Osteocyte (in vitro differentiated cells): ENCODE measurements around the gene ABTB1. TPM values are rescaled to one million over a fixed set of nuclear protein-coding genes. Genes with fewer than 3 reads are reported as not detected.
A peak's percentile ranks its signal among the peaks of the same experiment; 100 is the strongest.

Source experiments
- DNase-seq: peaks from one replicate; pipeline ENCODE4 v3.0.0; 2021; ENCODE audit warnings: mixed read lengths; ENCODE audit not compliant: unreplicated experiment; ENCODE audit errors: extremely low spot score
- H3K27ac Mint-ChIP-seq: one replicate; pipeline ENCODE4 v1.8.0; 2021; ENCODE audit warnings: mild to moderate bottlenecking, mixed read lengths; ENCODE audit not compliant: unreplicated experiment
- H3K27me3 Mint-ChIP-seq: one replicate; pipeline ENCODE4 v1.8.0; 2021; ENCODE audit warnings: mixed read lengths; ENCODE audit not compliant: unreplicated experiment
- H3K36me3 Mint-ChIP-seq: one replicate; pipeline ENCODE4 v1.8.0; 2021; ENCODE audit warnings: mixed read lengths; ENCODE audit not compliant: unreplicated experiment
- H3K4me1 Mint-ChIP-seq: one replicate; pipeline ENCODE4 v1.8.0; 2021; ENCODE audit warnings: mixed read lengths; ENCODE audit not compliant: unreplicated experiment
- H3K4me3 Mint-ChIP-seq: one replicate; pipeline ENCODE4 v1.8.0; 2021; ENCODE audit warnings: mild to moderate bottlenecking, moderate library complexity, mixed read lengths; ENCODE audit not compliant: unreplicated experiment
- H3K9me3 Mint-ChIP-seq: one replicate; pipeline ENCODE4 v1.8.0; 2021; ENCODE audit warnings: mixed read lengths; ENCODE audit not compliant: unreplicated experiment
- CTCF ChIP-seq: fragments of 200-600 bp; sonication (generic); IDR thresholded peaks from 2 replicates; pipeline ENCODE4 v1.5.0; 2021; ENCODE audit warnings: antibody characterized with exemption, mild to moderate bottlenecking, moderate library complexity
- total RNA-seq: library from RNA; stranded (reverse); gene quantifications from 2 replicates; pipeline ENCODE4 v1.2.1, GENCODE V29; 2021

ABTB1 gene
- total RNA-seq, 1 donor from 2014 or later = 73.4 TPM

GRCh38 chr3:127691489-127691888, 18.7 kb downstream of the ABTB1 start:
- no peak for TF ChIP-seq CTCF
- H3K27ac Mint-ChIP-seq = no peak overlapping the region
- no peaks in the 10 kb centered on the region for H3K9me3 Mint-ChIP-seq
- no peak for DNase-seq
- no peak overlapping the region for H3K4me3 Mint-ChIP-seq
- no peaks in the 10 kb centered on the region for H3K27me3 Mint-ChIP-seq
- H3K4me1 Mint-ChIP-seq = peaks cover 24% of the 10 kb centered on the region
- peaks cover 21% of the 10 kb centered on the region for H3K36me3 Mint-ChIP-seq

- H3K27ac Mint-ChIP-seq = no peak overlapping the region
- H3K4me3 Mint-ChIP-seq = no peak overlapping the region
- TF ChIP-seq CTCF = no peak
- H3K27me3 Mint-ChIP-seq = no peaks in the 10 kb centered on the region
- H3K9me3 Mint-ChIP-seq = no peaks in the 10 kb centered on the region
- H3K4me1 Mint-ChIP-seq = peaks cover 29% of the 10 kb centered on the region
- H3K36me3 Mint-ChIP-seq = peaks cover 21% of the 10 kb centered on the region
- DNase-seq = no peak
Measured at GRCh38 chr3:127691974-127692373, 19.2 kb downstream of the ABTB1 start.

GRCh38 chr3:127692501-127693335, 20.0 kb downstream of the ABTB1 start:
- no peak for DNase-seq
- peaks cover 36% of the 10 kb centered on the region for H3K4me1 Mint-ChIP-seq
- H3K9me3 Mint-ChIP-seq = no peaks in the 10 kb centered on the region
- no peaks in the 10 kb centered on the region for H3K27me3 Mint-ChIP-seq
- H3K27ac Mint-ChIP-seq = no peak overlapping the region
- peaks cover 21% of the 10 kb centered on the region for H3K36me3 Mint-ChIP-seq
- no peak overlapping the region for H3K4me3 Mint-ChIP-seq
- no peak for TF ChIP-seq CTCF

- Mint-ChIP-seq H3K4me3 (no peak overlapping the region), H3K9me3 (no peaks in the 10 kb centered on the region), H3K4me1 (peaks cover 43% of the 10 kb centered on the region), H3K27me3 (no peaks in the 10 kb centered on the region), H3K36me3 (peaks cover 21% of the 10 kb centered on the region), H3K27ac (no peak overlapping the region)
- no peak for TF ChIP-seq CTCF
- no peak for DNase-seq
Measured at GRCh38 chr3:127693336-127693843, 20.6 kb downstream of the ABTB1 start.

GRCh38 chr3:127694467-127695215, 21.9 kb downstream of the ABTB1 start:
- H3K9me3 Mint-ChIP-seq = no peaks in the 10 kb centered on the region
- peak; percentile 47 for TF ChIP-seq CTCF
- H3K27me3 Mint-ChIP-seq = no peaks in the 10 kb centered on the region
- DNase-seq = no peak
- H3K36me3 Mint-ChIP-seq = peaks cover 21% of the 10 kb centered on the region
- H3K4me3 Mint-ChIP-seq = no peak overlapping the region
- peak overlapping the region; percentile 59 for H3K27ac Mint-ChIP-seq
- peaks cover 55% of the 10 kb centered on the region for H3K4me1 Mint-ChIP-seq
